AG09309 (cell line): Measurements from ENCODE around the gene STK32B.
"Not testable (repeated sequence)": the region's sequence is repeated elsewhere in the genome, so short reads cannot be mapped to it uniquely, and the experiment has no call there.

Source experiments
- DNase-seq: peaks from one replicate; pipeline ENCODE4 v3.0.0-alpha.2; 2010; ENCODE audit warnings: low read depth
- H3K4me3 ChIP-seq: 2 replicates; pipeline ENCODE4 v1.5.1; 2011; ENCODE audit warnings: mild to moderate bottlenecking, low read depth, low read length, moderate library complexity; ENCODE audit not compliant: control insufficient read depth
- CTCF ChIP-seq: IDR thresholded peaks from 2 replicates; pipeline ENCODE4 v1.5.1; 2011; ENCODE audit warnings: mild to moderate bottlenecking, low read depth, low read length, inconsistent platforms; ENCODE audit not compliant: insufficient read depth, control insufficient read depth; ENCODE audit errors: missing control alignments

STK32B gene

GRCh38 chr4:5164221-5164912, 113.1 kb downstream of the STK32B start:
- H3K4me3 ChIP-seq: no peak overlapping the region
- TF ChIP-seq CTCF: no peak
- no peak for DNase-seq

- DNase-seq: no peak
- H3K4me3 ChIP-seq: no peak overlapping the region
- no peak for TF ChIP-seq CTCF
Observed at GRCh38 chr4:5165420-5166369, 114.4 kb downstream of the STK32B start.

GRCh38 chr4:5166377-5166776, 115.1 kb downstream of the STK32B start:
- DNase-seq: no peak
- no peak overlapping the region for H3K4me3 ChIP-seq
- TF ChIP-seq CTCF: no peak

GRCh38 chr4:5168891-5169290, 117.6 kb downstream of the STK32B start:
- H3K4me3 ChIP-seq: no peak overlapping the region
- no peak for TF ChIP-seq CTCF
- DNase-seq: no peak

GRCh38 chr4:5175836-5176235, 124.6 kb downstream of the STK32B start:
- H3K4me3 ChIP-seq: not testable (repeated sequence)

GRCh38 chr4:5184606-5185005, 133.3 kb downstream of the STK32B start:
- DNase-seq: no peak
- no peak for TF ChIP-seq CTCF
- no peak overlapping the region for H3K4me3 ChIP-seq

More at GRCh38 chr4:5175836-5176235, 124.6 kb downstream of the STK32B start:
- not testable (repeated sequence) for DNase-seq

- no peak for TF ChIP-seq CTCF
- DNase-seq: no peak
- no peak overlapping the region for H3K4me3 ChIP-seq
Observed at GRCh38 chr4:5185551-5185950, 134.3 kb downstream of the STK32B start.
